Measurements from ENCODE around the gene EYS. TPM values are rescaled to one million over a fixed set of nuclear protein-coding genes. Genes with fewer than 3 reads are reported as not detected.

Gene EYS
- total RNA-seq, 1 experiment from 2014 or later, result 1.5 TPM

- no peak for TF ChIP-seq CTCF (IDR thresholded peaks at IDR 0.05; ENCODE audit: unreplicated experiment)
- ChIA-PET POLR2A (no interaction called here), CTCF (interaction anchor here (1.2 kb wide), 1 partner anchor 111 kb away, joined by 3 read pairs; no protein-coding TSS in a partner anchor)
- Mint-ChIP-seq H3K4me3 (ENCODE audit: unreplicated experiment) (no peak overlapping the region), H3K27ac (ENCODE audit: low read depth, unreplicated experiment) (no peak overlapping the region), H3K36me3 (ENCODE audit: insufficient read depth, unreplicated experiment) (no peaks in the 10 kb centered on the region), H3K4me1 (ENCODE audit: insufficient read depth, unreplicated experiment) (peaks cover 4% of the 10 kb centered on the region), H3K27me3 (ENCODE audit: insufficient read depth, unreplicated experiment) (no peaks in the 10 kb centered on the region), H3K9me3 (ENCODE audit: unreplicated experiment) (no peaks in the 10 kb centered on the region)
- DNase-seq (ENCODE audit: unreplicated experiment), result no peak
- intact Hi-C loops (cut with micrococcal nuclease), result no loop called here
- BruUV-seq (replicated peaks), result no TSS peak
Measured at GRCh38 chr6:64145658-64146057, 1561.4 kb downstream of the EYS start.

GRCh38 chr6:64143101-64143500, 1563.9 kb downstream of the EYS start:
- no peak for DNase-seq (ENCODE audit: unreplicated experiment)

GRCh38 chr6:64141680-64142079, 1565.3 kb downstream of the EYS start:
- ChIA-PET CTCF (no interaction called here), POLR2A (no interaction called here)
- Mint-ChIP-seq H3K27me3 (ENCODE audit: insufficient read depth, unreplicated experiment) (no peaks in the 10 kb centered on the region), H3K4me1 (ENCODE audit: insufficient read depth, unreplicated experiment) (peaks cover 4% of the 10 kb centered on the region), H3K9me3 (ENCODE audit: unreplicated experiment) (no peaks in the 10 kb centered on the region), H3K36me3 (ENCODE audit: insufficient read depth, unreplicated experiment) (no peaks in the 10 kb centered on the region), H3K27ac (ENCODE audit: low read depth, unreplicated experiment) (no peak overlapping the region), H3K4me3 (ENCODE audit: unreplicated experiment) (no peak overlapping the region)
- DNase-seq (ENCODE audit: unreplicated experiment), result no peak
- BruUV-seq (replicated peaks), result no TSS peak
- intact Hi-C loops (cut with micrococcal nuclease), result no loop called here
- no peak for TF ChIP-seq CTCF (IDR thresholded peaks at IDR 0.05; ENCODE audit: unreplicated experiment)

More at GRCh38 chr6:64143101-64143500, 1563.9 kb downstream of the EYS start:
- CTCF ChIA-PET, result interaction anchor here (1.7 kb wide), 1 partner anchor 188 kb away, joined by 3 read pairs; no protein-coding TSS in a partner anchor
- H3K36me3 Mint-ChIP-seq (ENCODE audit: insufficient read depth, unreplicated experiment), result no peaks in the 10 kb centered on the region
- no peak for TF ChIP-seq CTCF (IDR thresholded peaks at IDR 0.05; ENCODE audit: unreplicated experiment)
- H3K27me3 Mint-ChIP-seq (ENCODE audit: insufficient read depth, unreplicated experiment), result no peaks in the 10 kb centered on the region
- BruUV-seq (replicated peaks), result no TSS peak
- intact Hi-C loops (cut with micrococcal nuclease), result no loop called here
- H3K9me3 Mint-ChIP-seq (ENCODE audit: unreplicated experiment), result no peaks in the 10 kb centered on the region
- POLR2A ChIA-PET, result no interaction called here
- H3K27ac Mint-ChIP-seq (ENCODE audit: low read depth, unreplicated experiment), result no peak overlapping the region
- peaks cover 4% of the 10 kb centered on the region for H3K4me1 Mint-ChIP-seq (ENCODE audit: insufficient read depth, unreplicated experiment)
- H3K4me3 Mint-ChIP-seq (ENCODE audit: unreplicated experiment), result no peak overlapping the region

DNA sequence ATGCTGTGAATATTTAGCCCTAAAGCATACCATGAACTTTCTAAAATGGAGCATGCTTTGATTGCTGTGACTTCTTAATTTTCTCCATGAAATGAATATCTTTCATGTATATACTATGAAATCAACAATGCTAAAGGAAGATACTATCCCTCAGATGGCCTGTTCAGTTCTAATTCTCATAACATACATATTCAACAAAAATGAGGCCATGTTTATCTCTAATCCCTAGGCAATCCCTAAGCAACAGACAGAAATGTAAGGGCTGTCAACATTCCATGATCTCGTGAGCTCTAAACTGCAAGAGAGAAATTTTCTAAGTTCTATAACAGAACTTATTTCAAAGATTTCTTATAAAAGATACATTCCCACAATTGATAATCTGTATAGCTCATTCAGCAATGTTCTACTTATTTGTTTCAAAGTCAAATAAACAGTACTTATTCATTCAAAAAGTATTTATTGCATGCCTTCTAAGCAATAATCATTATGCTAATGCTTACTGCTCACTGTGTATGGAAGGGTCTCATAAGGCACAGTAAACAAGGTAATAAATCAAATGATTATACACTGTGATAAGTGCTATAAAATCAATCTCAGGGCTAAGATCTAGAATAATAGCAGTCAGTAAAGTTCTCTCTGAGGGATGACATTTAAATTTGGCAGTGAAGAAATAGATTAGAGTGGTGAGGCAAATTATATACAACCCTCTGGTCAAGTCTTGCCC, 1578.6 kb downstream of the EYS start:
- Mint-ChIP-seq H3K9me3 (ENCODE audit: unreplicated experiment) (no peaks in the 10 kb centered on the region), H3K27me3 (ENCODE audit: insufficient read depth, unreplicated experiment) (no peaks in the 10 kb centered on the region), H3K36me3 (ENCODE audit: insufficient read depth, unreplicated experiment) (no peaks in the 10 kb centered on the region), H3K27ac (ENCODE audit: low read depth, unreplicated experiment) (no peak overlapping the region), H3K4me1 (ENCODE audit: insufficient read depth, unreplicated experiment) (no peaks in the 10 kb centered on the region), H3K4me3 (ENCODE audit: unreplicated experiment) (no peak overlapping the region)
- TF ChIP-seq CTCF (IDR thresholded peaks at IDR 0.05; ENCODE audit: unreplicated experiment), result no peak
- BruUV-seq (replicated peaks), result no TSS peak
- POLR2A ChIA-PET, result no interaction called here
- intact Hi-C loops (cut with micrococcal nuclease), result no loop called here
- DNase-seq (ENCODE audit: unreplicated experiment), result no peak
- CTCF ChIA-PET, result interaction anchor here (0.6 kb wide), 1 partner anchor 11 kb away, joined by 4 read pairs; no protein-coding TSS in a partner anchor

All from MCF 10A (cell line).